RWPE2 (cell line): ENCODE measurements around the gene BTBD17.
A peak's percentile ranks its signal among the peaks of the same experiment; 100 is the strongest.

ENCODE experiments used
- ATAC-seq: fragments of 200-7000 bp; cut with Tn5 transposase; 3 replicates; pipeline ENCODE4 v1.9.1; 2021; ENCODE audit warnings: low read depth
- DNase-seq: peaks from one replicate; pipeline ENCODE4 v3.0.0-alpha.2; 2020; ENCODE audit warnings: low spot score
- H3K27ac ChIP-seq: fragments of 450-650 bp; 2 replicates; pipeline ENCODE4 v1.5.1; 2017; ENCODE audit warnings: mild to moderate bottlenecking; ENCODE audit not compliant: poor library complexity, severe bottlenecking
- H3K27me3 ChIP-seq: fragments of 250-450 bp; sonication (Bioruptor Pico); 2 replicates; pipeline ENCODE4 v1.5.1; 2021; ENCODE audit warnings: mild to moderate bottlenecking, moderate library complexity; ENCODE audit not compliant: insufficient read depth, poor library complexity, severe bottlenecking
- H3K36me3 ChIP-seq: fragments of 250-450 bp; sonication (Bioruptor Pico); 2 replicates; pipeline ENCODE4 v1.5.1; 2020; ENCODE audit warnings: low read depth, mild to moderate bottlenecking, moderate library complexity
- H3K4me1 ChIP-seq: fragments of 250-450 bp; sonication (Bioruptor Pico); 2 replicates; pipeline ENCODE4 v1.5.1; 2021; ENCODE audit warnings: mild to moderate bottlenecking, moderate library complexity; ENCODE audit not compliant: insufficient read depth, poor library complexity, severe bottlenecking
- H3K4me3 ChIP-seq: fragments of 250-450 bp; sonication (Bioruptor Pico); 2 replicates; pipeline ENCODE4 v1.5.1; 2021; ENCODE audit warnings: mild to moderate bottlenecking, moderate library complexity; ENCODE audit not compliant: severe bottlenecking
- H3K9me3 ChIP-seq: fragments of 250-450 bp; sonication (Bioruptor Pico); 2 replicates; pipeline ENCODE4 v1.5.1; 2021; ENCODE audit warnings: mild to moderate bottlenecking, moderate library complexity; ENCODE audit not compliant: severe bottlenecking
- CTCF ChIP-seq: fragments of 450-650 bp; IDR thresholded peaks from one replicate; pipeline ENCODE4 v1.5.1; 2017; ENCODE audit warnings: mild to moderate bottlenecking, moderate library complexity; ENCODE audit not compliant: poor library complexity, severe bottlenecking

Gene BTBD17

GRCh38 chr17:74326506-74326905 is 35.2 kb downstream of the BTBD17 start:
- ATAC-seq, result no peak
- Histone ChIP-seq H3K4me3 (no peak overlapping the region), H3K27me3 (peaks cover 21% of the 10 kb centered on the region)

GRCh38 chr17:74325743-74326379 is 35.8 kb downstream of the BTBD17 start, which contains the start of gene KIF19:
KIF19 (plus strand) TSS chr17:74326226; CDS start chr17:74326350, 124 bp downstream.
- TF ChIP-seq CTCF, result no peak
- Histone ChIP-seq H3K36me3 (no peaks in the 10 kb centered on the region), H3K27ac (no peak within 1 kb of the TSS), H3K9me3 (no peaks in the 10 kb centered on the region), H3K4me1 (no peaks in the 10 kb centered on the region), H3K27me3 (peaks cover 21% of the 10 kb centered on the region), H3K4me3 (no peak within 1 kb of the TSS)
- ATAC-seq, result peak; percentile 78
- DNase-seq, result no peak

More at GRCh38 chr17:74326506-74326905, 35.2 kb downstream of the BTBD17 start:
- Histone ChIP-seq H3K9me3 (no peaks in the 10 kb centered on the region), H3K36me3 (no peaks in the 10 kb centered on the region), H3K27ac (no peak overlapping the region), H3K4me1 (no peaks in the 10 kb centered on the region)
- no peak for TF ChIP-seq CTCF
- DNase-seq, result no peak

- Histone ChIP-seq H3K9me3 (no peaks in the 10 kb centered on the region), H3K4me3 (no peak overlapping the region), H3K27me3 (peaks cover 21% of the 10 kb centered on the region), H3K36me3 (no peaks in the 10 kb centered on the region), H3K27ac (no peak overlapping the region), H3K4me1 (no peaks in the 10 kb centered on the region)
- ATAC-seq, result no peak
- DNase-seq, result no peak
- TF ChIP-seq CTCF, result no peak
Measured at GRCh38 chr17:74325376-74325742, 36.3 kb downstream of the BTBD17 start.

- no peaks in the 10 kb centered on the region for H3K36me3 ChIP-seq
- no peak for ATAC-seq
- TF ChIP-seq CTCF, result no peak
- no peaks in the 10 kb centered on the region for H3K4me1 ChIP-seq
- no peak overlapping the region for H3K4me3 ChIP-seq
- no peaks in the 10 kb centered on the region for H3K9me3 ChIP-seq
- no peak for DNase-seq
- peaks cover 21% of the 10 kb centered on the region for H3K27me3 ChIP-seq
- H3K27ac ChIP-seq, result no peak overlapping the region
Measured at GRCh38 chr17:74324521-74324920, 37.1 kb downstream of the BTBD17 start.

DNA sequence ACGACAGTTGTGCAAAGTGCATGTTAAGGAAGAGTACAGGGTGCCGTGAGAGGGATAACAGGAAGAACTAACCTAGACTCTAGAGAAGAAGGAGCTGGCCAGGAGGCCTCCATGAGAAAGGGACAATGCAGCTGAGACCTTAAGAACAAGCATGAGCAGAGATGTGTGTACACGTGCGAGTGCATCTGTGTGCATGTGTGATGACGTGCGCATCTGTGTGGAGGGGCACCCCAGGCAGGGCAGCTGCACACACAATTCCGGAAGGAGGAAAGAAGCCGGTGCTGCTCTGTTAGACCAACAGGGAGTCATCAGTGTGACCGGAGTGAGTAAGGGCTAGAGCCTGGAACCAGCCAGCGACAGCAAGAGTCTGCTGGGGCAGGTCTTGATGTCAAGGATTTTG is 43.3 kb downstream of the BTBD17 start:
- Histone ChIP-seq H3K27ac (no peak overlapping the region), H3K36me3 (no peaks in the 10 kb centered on the region), H3K4me3 (no peak overlapping the region), H3K27me3 (no peaks in the 10 kb centered on the region), H3K4me1 (no peaks in the 10 kb centered on the region), H3K9me3 (no peaks in the 10 kb centered on the region)
- TF ChIP-seq CTCF, result no peak
- ATAC-seq, result no peak
- no peak for DNase-seq
